GM18870 (cell line): ENCODE measurements around the gene CIAO2B.
"Not testable (repeated sequence)": the region's sequence is repeated elsewhere in the genome, so short reads cannot be mapped to it uniquely, and the experiment has no call there.

Experiments
- ATAC-seq: cut with Tn5 transposase; IDR thresholded peaks from one replicate; pipeline ENCODE4 v1.9.1; 2021; ENCODE audit warnings: moderate library complexity; ENCODE audit not compliant: unreplicated experiment

Gene CIAO2B

GRCh38 chr16:66905633-66906539 is 28.3 kb downstream of the CIAO2B start:
- ATAC-seq: no peak

DNA sequence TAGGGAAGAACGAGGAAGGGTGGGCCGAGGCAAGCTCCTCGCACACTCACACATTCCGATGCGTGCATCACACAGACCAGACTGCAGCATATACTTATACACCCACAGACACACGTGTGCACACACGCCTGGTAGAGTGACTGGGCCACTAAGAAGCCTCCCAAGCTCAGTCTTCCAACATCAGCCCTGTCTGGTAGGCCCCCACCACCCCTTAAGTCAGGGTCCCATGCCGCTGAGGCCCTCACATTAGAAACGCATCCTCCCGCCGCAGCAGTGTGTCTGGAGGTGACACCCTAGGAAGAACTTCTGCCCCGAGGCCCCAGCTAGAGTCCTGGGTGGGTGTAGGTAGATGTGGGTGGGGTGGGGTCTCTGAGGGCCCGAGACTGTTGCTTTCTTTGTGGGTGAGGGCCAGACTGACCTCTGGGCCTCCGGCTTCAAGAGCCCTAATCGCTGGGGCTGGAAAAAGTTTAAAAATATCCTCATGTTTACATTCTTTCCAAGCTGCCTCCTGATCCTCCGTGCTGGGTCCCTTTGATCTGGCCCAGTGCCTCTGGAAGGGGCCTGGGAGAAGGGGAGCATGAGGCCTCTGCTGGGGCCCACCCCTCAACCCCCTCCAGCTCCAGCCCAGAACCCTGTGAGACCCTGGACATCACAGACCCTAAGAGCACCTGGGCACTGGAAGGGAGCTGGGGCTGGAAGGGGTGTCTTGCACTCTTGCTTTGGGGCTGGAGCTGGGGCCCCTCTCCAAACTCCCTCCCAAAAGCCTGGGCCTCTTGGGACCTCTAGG is 29.2 kb downstream of the CIAO2B start:
- ATAC-seq: no peak

- no peak for ATAC-seq
Observed at GRCh38 chr16:66904428-66904845, 29.8 kb downstream of the CIAO2B start.

- no peak for ATAC-seq
Observed at GRCh38 chr16:66903544-66904427, 30.4 kb downstream of the CIAO2B start.

DNA sequence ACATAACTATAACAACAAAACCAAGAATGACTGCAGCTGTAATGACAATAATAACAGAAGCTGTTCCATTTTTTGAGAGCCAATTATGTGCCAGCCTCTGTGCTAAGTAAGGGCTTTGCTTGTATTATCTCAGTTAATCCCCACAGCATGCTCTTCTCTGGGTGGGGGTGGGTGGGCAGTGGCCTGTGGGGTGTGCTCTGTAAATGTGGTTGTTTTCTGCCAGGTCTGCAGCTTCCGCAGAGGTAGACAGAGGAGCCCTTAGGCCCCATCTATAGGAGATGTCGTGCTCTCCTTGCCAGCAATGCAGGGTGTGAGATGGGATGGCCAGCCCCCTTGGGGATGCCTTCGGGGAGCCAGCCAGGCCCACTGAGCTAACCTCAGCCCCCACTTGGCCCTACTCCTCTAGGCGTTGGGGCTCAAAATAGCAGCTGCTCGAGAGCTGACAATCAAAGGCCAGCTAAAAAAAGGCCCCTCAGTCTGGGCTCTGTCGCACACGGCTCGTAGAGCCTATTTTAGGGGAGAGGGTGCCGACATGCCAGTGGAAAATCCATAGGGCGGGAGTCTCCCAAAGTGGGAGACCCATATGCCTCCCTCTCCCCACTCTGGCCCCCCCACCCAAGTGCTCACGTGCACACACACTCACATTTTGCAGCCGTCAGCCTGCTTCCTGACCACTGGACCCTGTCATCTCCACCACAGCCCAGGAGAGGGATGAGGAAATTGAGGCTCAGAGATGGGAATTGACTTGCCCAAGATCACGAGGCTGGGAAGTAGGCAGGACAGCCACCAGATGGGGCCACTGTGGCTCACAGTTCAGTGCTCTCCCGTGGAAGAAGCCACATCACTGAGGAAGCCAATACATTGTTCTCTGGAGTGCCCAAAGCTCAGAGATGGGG is 31.3 kb downstream of the CIAO2B start:
- ATAC-seq: no peak

DNA sequence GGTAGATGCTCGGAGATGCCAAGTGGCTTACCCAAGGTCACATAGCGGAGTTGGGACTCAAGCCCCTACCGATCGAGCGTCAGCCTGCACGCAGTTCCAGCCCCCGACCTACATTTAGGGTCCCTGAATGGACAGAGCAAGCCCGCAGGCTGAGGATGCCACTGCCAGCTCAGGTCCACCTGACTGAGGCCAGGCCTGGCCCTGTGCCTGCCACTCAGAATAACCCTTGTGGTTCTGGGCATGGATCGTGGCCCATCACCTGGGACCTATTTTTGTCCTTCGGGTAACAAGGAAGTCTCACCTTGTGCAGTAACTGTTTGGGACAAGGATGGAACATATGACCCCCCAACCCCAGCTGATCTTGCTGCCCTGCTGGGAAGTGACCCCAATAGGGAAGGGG is 32.6 kb downstream of the CIAO2B start:
- no peak for ATAC-seq

DNA sequence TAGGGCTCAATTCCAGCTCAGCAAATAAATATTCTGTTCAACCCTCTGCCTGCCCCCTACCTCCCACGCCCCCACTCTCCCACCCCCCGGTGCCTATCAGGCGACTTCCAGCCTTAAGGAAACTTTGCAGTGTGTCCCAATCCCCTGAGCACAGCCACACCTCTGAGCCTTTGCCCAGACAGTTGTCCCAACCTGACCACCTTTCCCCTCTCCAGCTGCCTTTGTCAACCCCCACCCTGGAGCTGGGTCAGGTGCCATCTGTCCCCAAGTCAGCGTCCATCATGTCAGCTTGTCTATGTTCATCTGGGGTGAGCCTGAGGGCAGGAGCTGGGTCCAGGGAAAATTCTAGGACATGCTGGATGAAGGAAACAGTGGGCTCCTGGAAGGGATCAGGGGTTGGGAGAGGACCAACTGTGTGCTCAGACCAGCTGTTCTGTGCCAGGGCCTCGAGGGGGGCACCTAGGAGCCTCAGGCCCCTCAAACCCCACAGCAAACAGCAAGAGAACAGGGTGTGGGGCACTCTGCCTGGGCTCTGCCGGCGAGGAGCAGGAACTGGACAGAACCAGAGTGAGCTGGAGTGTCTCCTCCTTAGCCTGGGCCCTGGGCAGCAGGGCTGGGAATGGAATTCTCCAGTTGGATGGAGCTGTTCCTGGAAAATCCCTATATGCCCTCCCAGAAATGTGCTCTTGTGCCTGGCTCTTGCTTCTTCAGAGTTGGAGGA is 33.3 kb downstream of the CIAO2B start:
- ATAC-seq: no peak

GRCh38 chr16:66899945-66900710 is 34.1 kb downstream of the CIAO2B start:
- ATAC-seq: no peak

- no peak for ATAC-seq
Observed at GRCh38 chr16:66899310-66899944, 34.8 kb downstream of the CIAO2B start.

GRCh38 chr16:66898933-66899309 is 35.3 kb downstream of the CIAO2B start:
- ATAC-seq: no peak

DNA sequence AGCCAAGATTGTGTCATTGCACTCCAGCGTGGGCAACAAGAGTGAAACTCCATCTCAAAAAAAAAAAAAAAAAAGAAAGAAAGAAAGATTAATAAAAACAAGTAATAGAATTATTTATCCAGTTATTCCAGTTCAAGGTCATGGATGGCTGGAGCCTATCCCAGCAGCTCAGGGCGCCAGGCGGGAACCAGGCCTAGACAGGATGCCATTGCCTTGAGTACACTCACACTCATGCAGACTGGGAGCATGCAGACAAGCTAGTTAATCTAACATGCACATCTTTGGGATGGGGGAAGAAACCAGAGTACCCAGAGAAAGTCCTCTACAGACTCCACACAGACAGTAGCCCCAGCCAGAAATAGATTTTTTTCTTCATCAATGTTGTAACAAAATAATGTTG is 36.0 kb downstream of the CIAO2B start:
- ATAC-seq: no peak

DNA sequence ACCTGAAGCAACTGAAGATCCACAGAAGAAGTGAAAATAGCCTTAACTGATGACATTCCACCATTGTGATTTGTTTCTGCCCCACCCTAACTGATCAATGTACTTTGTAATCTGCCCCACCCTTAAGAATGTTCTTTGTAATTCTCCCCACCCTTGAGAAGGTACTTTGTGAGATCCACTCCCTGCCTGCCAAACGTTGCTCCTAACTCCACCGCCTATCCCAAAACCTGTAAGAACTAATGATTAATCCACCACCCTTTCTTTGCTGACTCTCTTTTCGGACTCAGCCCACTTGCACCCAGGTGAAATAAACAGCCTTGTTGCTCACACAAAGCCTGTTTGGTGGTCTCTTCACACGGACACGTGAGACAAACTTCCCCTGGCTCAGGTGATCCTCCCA is 37.5 kb downstream of the CIAO2B start:
- ATAC-seq: not testable (repeated sequence)

DNA sequence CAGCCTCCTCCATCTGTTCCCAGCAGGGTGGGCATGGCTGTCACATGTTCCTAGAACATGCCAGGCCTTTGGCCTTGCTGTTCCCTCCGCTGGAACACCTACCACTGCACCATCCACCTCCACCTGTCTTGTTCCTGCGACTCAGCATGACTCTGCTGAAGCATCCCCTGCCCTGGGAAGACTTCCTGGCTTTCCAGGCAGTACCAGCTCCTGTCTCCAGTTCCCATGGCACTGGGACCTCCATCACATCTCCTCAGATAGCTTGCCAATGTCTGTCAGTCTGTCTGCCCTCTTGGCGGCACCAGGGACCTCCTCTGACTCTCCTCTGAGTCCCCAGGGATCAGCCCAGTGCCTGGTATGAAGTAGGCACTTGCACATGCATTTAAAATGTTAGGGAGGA is 38.2 kb downstream of the CIAO2B start:
- no peak for ATAC-seq

DNA sequence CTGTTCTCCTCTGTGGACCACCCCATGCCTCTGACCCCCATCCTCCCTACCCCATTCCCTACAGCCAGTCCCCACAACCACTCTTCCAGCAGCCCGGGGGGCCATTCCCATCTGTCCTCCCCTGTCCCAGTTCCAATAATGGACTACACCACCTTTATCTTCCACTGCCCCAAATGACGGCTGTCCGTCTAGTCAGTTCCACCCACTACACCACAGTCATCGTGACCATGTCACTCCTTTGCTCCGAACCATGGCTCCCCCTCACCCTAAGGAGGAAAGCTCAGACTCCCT is 38.6 kb downstream of the CIAO2B start:
- ATAC-seq: no peak

DNA sequence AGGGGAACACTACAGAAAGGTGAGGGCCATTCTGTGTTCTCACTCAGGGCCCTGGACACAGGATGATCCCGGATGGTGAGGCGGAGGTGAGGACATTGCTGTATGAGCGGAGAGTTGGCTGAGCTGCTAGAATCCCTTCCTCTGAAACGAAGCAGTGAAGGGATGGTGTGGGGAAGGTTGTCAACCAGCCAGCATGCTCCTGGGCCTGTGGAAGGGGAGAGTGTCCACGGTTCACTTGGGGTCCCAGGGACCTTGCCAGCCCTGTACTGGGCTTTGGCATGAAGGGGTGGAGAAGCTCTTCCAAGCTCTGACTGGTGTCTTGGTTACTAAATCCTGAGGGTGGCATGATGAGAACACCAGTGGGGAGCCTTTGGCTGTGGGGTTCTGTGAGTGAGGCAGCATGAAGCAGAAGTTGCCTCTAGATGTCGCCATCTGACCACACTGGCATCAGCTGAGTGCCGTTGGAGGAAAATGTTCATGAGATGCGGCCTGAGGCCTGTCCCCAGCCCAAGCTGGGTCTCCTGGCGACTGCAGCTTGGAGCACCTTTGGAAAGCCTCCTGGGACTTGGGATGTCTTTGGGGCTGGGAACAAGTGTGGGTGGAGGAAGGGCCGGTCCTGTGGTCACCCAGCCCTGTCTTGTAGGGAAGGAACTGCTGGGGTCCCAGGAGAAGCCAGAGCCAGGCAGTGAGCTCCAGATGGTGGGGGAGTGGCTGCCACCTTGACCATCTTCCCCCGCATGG is 39.1 kb downstream of the CIAO2B start:
- no peak for ATAC-seq

- ATAC-seq: no peak
Observed at GRCh38 chr16:66894055-66894454, 40.1 kb downstream of the CIAO2B start.

- ATAC-seq: no peak
Observed at GRCh38 chr16:66891797-66892196, 42.4 kb downstream of the CIAO2B start.

- ATAC-seq: no peak
Observed at GRCh38 chr16:66891360-66891759, 42.8 kb downstream of the CIAO2B start.
